GM23338 (cell line): Measurements from ENCODE around the gene HSD3B7. TPM values are rescaled to one million over a fixed set of nuclear protein-coding genes. Genes with fewer than 3 reads are reported as not detected.

Experiments used
- ATAC-seq: fragments of 200-7000 bp; cut with Tn5 transposase; 3 replicates; pipeline ENCODE4 v1.9.1; 2020
- DNase-seq: peaks from one replicate; pipeline ENCODE4 v3.0.0-alpha.2; 2015; ENCODE audit warnings: low spot score
- H2AFZ ChIP-seq: fragments of 200-600 bp; sonication (generic); 2 replicates; pipeline ENCODE4 v1.8.0; 2016; ENCODE audit warnings: antibody characterized with exemption, mild to moderate bottlenecking, moderate library complexity
- H3F3A ChIP-seq: fragments of 200-600 bp; sonication (generic); replicated peaks from 2 replicates; pipeline ENCODE4 v1.8.0; 2017; ENCODE audit warnings: antibody characterized with exemption, mixed run types, low read depth
- H3K27ac ChIP-seq: fragments of 200-600 bp; sonication (generic); 2 replicates; pipeline ENCODE4 v1.6.1; 2016; ENCODE audit warnings: low read depth
- H3K27me3 ChIP-seq: fragments of 200-600 bp; sonication (generic); 2 replicates; pipeline ENCODE4 v1.8.0; 2016; ENCODE audit warnings: mild to moderate bottlenecking, mixed run types, moderate library complexity; ENCODE audit not compliant: insufficient read depth
- H3K36me3 ChIP-seq: fragments of 200-600 bp; sonication (generic); 2 replicates; pipeline ENCODE4 v1.8.0; 2016; ENCODE audit warnings: mild to moderate bottlenecking; ENCODE audit not compliant: insufficient read depth
- H3K4me1 ChIP-seq: fragments of 200-600 bp; sonication (generic); 2 replicates; pipeline ENCODE4 v1.8.0; 2016; ENCODE audit warnings: mild to moderate bottlenecking, moderate library complexity; ENCODE audit not compliant: insufficient read depth
- H3K4me2 ChIP-seq: fragments of 200-600 bp; sonication (generic); 2 replicates; pipeline ENCODE4 v1.7.1; 2017; ENCODE audit warnings: mixed run types
- H3K4me3 ChIP-seq: fragments of 200-600 bp; sonication (generic); 2 replicates; pipeline ENCODE4 v1.6.1; 2016; ENCODE audit warnings: mixed run types
- H3K79me2 ChIP-seq: fragments of 200-600 bp; sonication (generic); replicated peaks from 2 replicates; pipeline ENCODE4 v1.8.0; 2017; ENCODE audit warnings: mild to moderate bottlenecking; ENCODE audit not compliant: insufficient read depth
- H3K9me2 ChIP-seq: fragments of 200-600 bp; sonication (generic); 2 replicates; pipeline ENCODE4 v1.8.0; 2017; ENCODE audit not compliant: insufficient read depth
- H4K20me1 ChIP-seq: fragments of 200-600 bp; sonication (generic); replicated peaks from 2 replicates; pipeline ENCODE4 v1.8.0; 2017; ENCODE audit warnings: mild to moderate bottlenecking; ENCODE audit not compliant: insufficient read depth
- H3K27ac Mint-ChIP-seq: 2 replicates; pipeline ENCODE4 v1.8.0; 2020; ENCODE audit warnings: inconsistent platforms, mild to moderate bottlenecking, moderate library complexity, mixed read lengths
- H3K27me3 Mint-ChIP-seq: 3 replicates; pipeline ENCODE4 v1.8.0; 2022; ENCODE audit warnings: low read depth, mild to moderate bottlenecking, moderate library complexity, mixed read lengths, inconsistent platforms; ENCODE audit not compliant: insufficient read depth, poor library complexity
- H3K36me3 Mint-ChIP-seq: 3 replicates; pipeline ENCODE4 v1.8.0; 2021; ENCODE audit warnings: low read depth, mild to moderate bottlenecking, inconsistent platforms, moderate library complexity, mixed read lengths
- H3K4me1 Mint-ChIP-seq: 3 replicates; pipeline ENCODE4 v1.8.0; 2020; ENCODE audit warnings: mild to moderate bottlenecking, inconsistent platforms, mixed read lengths
- H3K4me3 Mint-ChIP-seq: 3 replicates; pipeline ENCODE4 v1.8.0; 2021; ENCODE audit warnings: moderate library complexity, mild to moderate bottlenecking, inconsistent platforms, mixed read lengths
- H3K9me3 Mint-ChIP-seq: 3 replicates; pipeline ENCODE4 v1.8.0; 2020; ENCODE audit warnings: moderate library complexity, mild to moderate bottlenecking, inconsistent platforms, mixed read lengths
- CREB1 ChIP-seq: fragments of 250-450 bp; sonication (Bioruptor Pico); IDR thresholded peaks from 2 replicates; pipeline ENCODE4 v1.5.0; 2020; ENCODE audit warnings: low read depth, mild to moderate bottlenecking, moderate library complexity
- CTCF ChIP-seq, 2 experiments: fragments of 200-600 bp in 1 of 2; sonication (generic) in 1 of 2; conservative IDR thresholded peaks; 2 replicates each; pipeline versions ENCODE4 v1.5.1 to v1.6.1; 2016 to 2017; ENCODE audit warnings: antibody characterized with exemption in 2 of 2, low read depth in 2 of 2, mild to moderate bottlenecking in 2 of 2, moderate library complexity in 1 of 2
- EZH2 ChIP-seq: fragments of 200-600 bp; sonication (generic); IDR thresholded peaks from one replicate; pipeline ENCODE4 v1.8.0; 2017; ENCODE audit warnings: antibody characterized with exemption, mild to moderate bottlenecking, low read depth; ENCODE audit not compliant: unreplicated experiment
- EZH2phosphoT487 ChIP-seq: fragments of 200-600 bp; sonication (generic); IDR thresholded peaks from one replicate; pipeline ENCODE4 v1.8.1; 2018; ENCODE audit warnings: antibody characterized with exemption; ENCODE audit not compliant: unreplicated experiment
- JUNB ChIP-seq: IDR thresholded peaks from one replicate; pipeline ENCODE4 v1.6.1; 2016; ENCODE audit warnings: antibody characterized with exemption; ENCODE audit not compliant: unreplicated experiment
- NANOG ChIP-seq: IDR thresholded peaks from 2 replicates; pipeline ENCODE4 v1.6.1; 2016; ENCODE audit warnings: antibody characterized with exemption, borderline replicate concordance
- POLR2AphosphoS5 ChIP-seq: IDR thresholded peaks from 2 replicates; pipeline ENCODE4 v1.6.1; 2016; ENCODE audit warnings: antibody characterized with exemption, low read depth
- STAT1 ChIP-seq: IDR thresholded peaks from one replicate; pipeline ENCODE4 v1.6.1; 2016; ENCODE audit warnings: antibody characterized with exemption; ENCODE audit not compliant: unreplicated experiment
- ZNF114 ChIP-seq: fragments of 250-450 bp; sonication (Bioruptor Pico); IDR thresholded peaks from 2 replicates; pipeline ENCODE4 v1.5.0; 2020; ENCODE audit warnings: mild to moderate bottlenecking, moderate library complexity
- ZNF331 ChIP-seq: fragments of 250-450 bp; sonication (Bioruptor Pico); IDR thresholded peaks from 2 replicates; pipeline ENCODE4 v1.5.0; 2020; ENCODE audit warnings: low read depth, mild to moderate bottlenecking, moderate library complexity
- ZNF462 ChIP-seq: fragments of 250-450 bp; sonication (Bioruptor Pico); IDR thresholded peaks from 2 replicates; pipeline ENCODE4 v1.5.0; 2020; ENCODE audit warnings: mild to moderate bottlenecking, moderate library complexity
- polyA plus RNA-seq: library from polyadenylated mRNA; unstranded; fragments of >200 nt; fragmentation: Nextera tagmentation; extraction: Ambion mirVana; gene quantifications from 2 replicates; pipeline ENCODE4 v1.2.1, GENCODE V29; 2016
- total RNA-seq: library from RNA; depleted of rRNA; stranded (reverse); fragments of >200 nt; shearing (Covaris generic); gene quantifications from 2 replicates; pipeline ENCODE4 v1.2.3, GENCODE V29; 2014
- TF ChIP-seq, protein P1 (sequence below): IDR thresholded peaks from one replicate; pipeline ENCODE4 v1.6.1; 2018; ENCODE audit warnings: antibody characterized with exemption; ENCODE audit not compliant: unreplicated experiment
- TF ChIP-seq, protein P2 (sequence below): IDR thresholded peaks from 2 replicates; pipeline ENCODE4 v1.6.1; 2016; ENCODE audit warnings: antibody characterized with exemption

HSD3B7 gene
- total and polyA plus RNA-seq, 2 experiments from 2014 or later = 4.3 to 12.2 TPM

- Mint-ChIP-seq H3K4me3 (no peak overlapping the region), H3K36me3 (no peaks in the 10 kb centered on the region; the same call in 2 of the 3 replicates), H3K9me3 (no peaks in the 10 kb centered on the region; the same call in 2 of the 3 replicates), H3K27ac (no peak overlapping the region), H3K4me1 (peaks cover 20% of the 10 kb centered on the region), H3K27me3 (peaks cover 30% of the 10 kb centered on the region)
- no peak for ATAC-seq
- TF ChIP-seq EZH2 = no peak
- TF ChIP-seq, protein P1, sequence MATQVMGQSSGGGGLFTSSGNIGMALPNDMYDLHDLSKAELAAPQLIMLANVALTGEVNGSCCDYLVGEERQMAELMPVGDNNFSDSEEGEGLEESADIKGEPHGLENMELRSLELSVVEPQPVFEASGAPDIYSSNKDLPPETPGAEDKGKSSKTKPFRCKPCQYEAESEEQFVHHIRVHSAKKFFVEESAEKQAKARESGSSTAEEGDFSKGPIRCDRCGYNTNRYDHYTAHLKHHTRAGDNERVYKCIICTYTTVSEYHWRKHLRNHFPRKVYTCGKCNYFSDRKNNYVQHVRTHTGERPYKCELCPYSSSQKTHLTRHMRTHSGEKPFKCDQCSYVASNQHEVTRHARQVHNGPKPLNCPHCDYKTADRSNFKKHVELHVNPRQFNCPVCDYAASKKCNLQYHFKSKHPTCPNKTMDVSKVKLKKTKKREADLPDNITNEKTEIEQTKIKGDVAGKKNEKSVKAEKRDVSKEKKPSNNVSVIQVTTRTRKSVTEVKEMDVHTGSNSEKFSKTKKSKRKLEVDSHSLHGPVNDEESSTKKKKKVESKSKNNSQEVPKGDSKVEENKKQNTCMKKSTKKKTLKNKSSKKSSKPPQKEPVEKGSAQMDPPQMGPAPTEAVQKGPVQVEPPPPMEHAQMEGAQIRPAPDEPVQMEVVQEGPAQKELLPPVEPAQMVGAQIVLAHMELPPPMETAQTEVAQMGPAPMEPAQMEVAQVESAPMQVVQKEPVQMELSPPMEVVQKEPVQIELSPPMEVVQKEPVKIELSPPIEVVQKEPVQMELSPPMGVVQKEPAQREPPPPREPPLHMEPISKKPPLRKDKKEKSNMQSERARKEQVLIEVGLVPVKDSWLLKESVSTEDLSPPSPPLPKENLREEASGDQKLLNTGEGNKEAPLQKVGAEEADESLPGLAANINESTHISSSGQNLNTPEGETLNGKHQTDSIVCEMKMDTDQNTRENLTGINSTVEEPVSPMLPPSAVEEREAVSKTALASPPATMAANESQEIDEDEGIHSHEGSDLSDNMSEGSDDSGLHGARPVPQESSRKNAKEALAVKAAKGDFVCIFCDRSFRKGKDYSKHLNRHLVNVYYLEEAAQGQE = no peak
- TF ChIP-seq STAT1 = no peak
- no peak for TF ChIP-seq ZNF462 (CRISPR knock-in tag)
- TF ChIP-seq CREB1 (CRISPR knock-in tag) = no peak
- TF ChIP-seq, protein P2, sequence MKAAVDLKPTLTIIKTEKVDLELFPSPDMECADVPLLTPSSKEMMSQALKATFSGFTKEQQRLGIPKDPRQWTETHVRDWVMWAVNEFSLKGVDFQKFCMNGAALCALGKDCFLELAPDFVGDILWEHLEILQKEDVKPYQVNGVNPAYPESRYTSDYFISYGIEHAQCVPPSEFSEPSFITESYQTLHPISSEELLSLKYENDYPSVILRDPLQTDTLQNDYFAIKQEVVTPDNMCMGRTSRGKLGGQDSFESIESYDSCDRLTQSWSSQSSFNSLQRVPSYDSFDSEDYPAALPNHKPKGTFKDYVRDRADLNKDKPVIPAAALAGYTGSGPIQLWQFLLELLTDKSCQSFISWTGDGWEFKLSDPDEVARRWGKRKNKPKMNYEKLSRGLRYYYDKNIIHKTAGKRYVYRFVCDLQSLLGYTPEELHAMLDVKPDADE = no peak
- no peak for TF ChIP-seq ZNF331
- no peak for TF ChIP-seq EZH2phosphoT487
- TF ChIP-seq POLR2AphosphoS5 = no peak
- no peak for TF ChIP-seq NANOG
- TF ChIP-seq ZNF114 (CRISPR knock-in tag) = no peak
- TF ChIP-seq JUNB = no peak
- no peak for TF ChIP-seq CTCF (conservative IDR thresholded peaks at IDR 0.05; ENCODE audit: low read depth in 2 of 2)
- no peak overlapping the region for H2AFZ ChIP-seq
- DNase-seq = no peak
- H3K79me2 ChIP-seq = peaks cover 14% of the 10 kb centered on the region
- no peak overlapping the region for H3K27ac ChIP-seq
- no peaks in the 10 kb centered on the region for H3K9me2 ChIP-seq
- no peaks in the 10 kb centered on the region for H3F3A ChIP-seq
- H3K27me3 ChIP-seq = no peaks in the 10 kb centered on the region
- no peaks in the 10 kb centered on the region; the same call in 1 of the 2 replicates for H3K36me3 ChIP-seq
- no peak overlapping the region for H3K4me3 ChIP-seq
- H3K4me2 ChIP-seq = no peak overlapping the region
- no peaks in the 10 kb centered on the region; the same call in 1 of the 2 replicates for H3K4me1 ChIP-seq
- H4K20me1 ChIP-seq = 0 out of 2 replicates have a peak, but pooled peaks cover 5% of the 10 kb centered on the region
Measured at GRCh38 chr16:31008149-31008548, 23.1 kb downstream of the HSD3B7 start.
